Neuronal stem cell (in vitro differentiated cells): ENCODE results near the gene TTC13.

Experiments used
- DNase-seq: peaks from one replicate; pipeline ENCODE4 v3.0.0-alpha.2; 2013; ENCODE audit warnings: low spot score
- H2AFZ ChIP-seq: one replicate; pipeline ENCODE4 v1.6.1; 2013; ENCODE audit warnings: mild to moderate bottlenecking, low read length, inconsistent platforms
- H2AK5ac ChIP-seq: 2 replicates; pipeline ENCODE4 v1.6.1; 2013; ENCODE audit warnings: low read depth, mild to moderate bottlenecking, inconsistent platforms, low read length, moderate library complexity, mixed read lengths
- H2BK120ac ChIP-seq: 2 replicates; pipeline ENCODE4 v1.6.1; 2013; ENCODE audit warnings: low read depth, mild to moderate bottlenecking, inconsistent platforms, low read length, moderate library complexity, mixed read lengths
- H2BK12ac ChIP-seq: one replicate; pipeline ENCODE4 v1.6.1; 2013; ENCODE audit warnings: low read length, inconsistent platforms
- H2BK15ac ChIP-seq: 2 replicates; pipeline ENCODE4 v1.6.1; 2013; ENCODE audit warnings: mild to moderate bottlenecking, low read length, inconsistent platforms, mixed read lengths
- H2BK5ac ChIP-seq: one replicate; pipeline ENCODE4 v1.6.1; 2013; ENCODE audit warnings: inconsistent platforms, mild to moderate bottlenecking, low read length, moderate library complexity
- H3K14ac ChIP-seq: one replicate; pipeline ENCODE4 v1.6.1; 2013; ENCODE audit warnings: low read length, inconsistent platforms
- H3K18ac ChIP-seq: 2 replicates; pipeline ENCODE4 v1.6.1; 2013; ENCODE audit warnings: low read length, inconsistent platforms
- H3K23ac ChIP-seq: 2 replicates; pipeline ENCODE4 v1.6.1; 2013; ENCODE audit warnings: low read depth, mild to moderate bottlenecking, mixed read lengths, low read length, inconsistent platforms; ENCODE audit not compliant: poor library complexity
- H3K27ac ChIP-seq: replicated peaks from 3 replicates; pipeline ENCODE4 v1.5.1; 2013; ENCODE audit warnings: low read length, inconsistent platforms
- H3K27me3 ChIP-seq, 3 experiments: 2 replicates each; pipeline ENCODE4 v1.6.1; 2013; ENCODE audit warnings: low read length in 3 of 3, mild to moderate bottlenecking in 2 of 3, inconsistent platforms in 1 of 3, low read depth in 1 of 3, mixed read lengths in 1 of 3, moderate library complexity in 1 of 3; ENCODE audit not compliant: control insufficient read depth in 3 of 3, insufficient read depth in 3 of 3
- H3K36me3 ChIP-seq, 2 donors: replicated peaks in 1 of 2; 2 replicates each; pipeline ENCODE4 v1.6.1; 2013; ENCODE audit warnings: low read length in 2 of 2; ENCODE audit not compliant: control insufficient read depth in 2 of 2, insufficient read depth in 2 of 2
- H3K4ac ChIP-seq: 2 replicates; pipeline ENCODE4 v1.6.1; 2013; ENCODE audit warnings: inconsistent platforms, mild to moderate bottlenecking, low read length, moderate library complexity
- H3K4me1 ChIP-seq, 2 donors: 1 replicate in 1 of 2; 2 replicates in 1 of 2; pipeline ENCODE4 v1.6.1; 2013; ENCODE audit warnings: low read length in 2 of 2, low read depth in 1 of 2; ENCODE audit not compliant: control insufficient read depth in 2 of 2, insufficient read depth in 1 of 2
- H3K4me2 ChIP-seq: one replicate; pipeline ENCODE4 v1.6.1; 2013; ENCODE audit warnings: mild to moderate bottlenecking, low read length, inconsistent platforms; ENCODE audit not compliant: insufficient read depth, poor library complexity, severe bottlenecking
- H3K4me3 ChIP-seq, 2 donors: 2 replicates each; pipeline ENCODE4 v1.5.1; 2013; ENCODE audit warnings: low read length in 2 of 2, mild to moderate bottlenecking in 2 of 2, inconsistent platforms in 1 of 2, moderate library complexity in 1 of 2
- H3K79me1 ChIP-seq: one replicate; pipeline ENCODE4 v1.6.1; 2013; ENCODE audit warnings: low read depth, mild to moderate bottlenecking, inconsistent platforms, low read length, moderate library complexity
- H3K9ac ChIP-seq: one replicate; pipeline ENCODE4 v1.6.1; 2013; ENCODE audit warnings: mild to moderate bottlenecking, low read depth, low read length, inconsistent platforms; ENCODE audit not compliant: poor library complexity
- H3K9me3 ChIP-seq, 2 donors: replicated peaks in 1 of 2; 2 replicates each; pipeline versions ENCODE3 to v1.6.1; 2013; ENCODE audit warnings: low read length in 2 of 2, mild to moderate bottlenecking in 2 of 2, inconsistent platforms in 1 of 2, low read depth in 1 of 2, mixed read lengths in 1 of 2, moderate library complexity in 1 of 2; ENCODE audit not compliant: control insufficient read depth in 2 of 2, insufficient read depth in 1 of 2
- H4K8ac ChIP-seq: one replicate; pipeline ENCODE4 v1.6.1; 2013; ENCODE audit warnings: low read depth, mild to moderate bottlenecking, inconsistent platforms, low read length, moderate library complexity
- H4K91ac ChIP-seq: one replicate; pipeline ENCODE4 v1.6.1; 2013; ENCODE audit warnings: low read length, low read depth, mild to moderate bottlenecking, inconsistent platforms; ENCODE audit not compliant: poor library complexity
- WGBS, 2 donors: extraction: QIAGEN DNeasy Blood & Tissue Kit; methylation state at CpG; one replicate each; pipeline ENCODE4 v1.1.7; 2013; ENCODE audit warnings: missing lambda C conversion rate in 2 of 2, mixed read lengths in 1 of 2; ENCODE audit not compliant: insufficient read length in 2 of 2, insufficient replicate concordance in 1 of 2; ENCODE audit errors: extremely low coverage in 2 of 2; 5-methylcytosine and 5-hydroxymethylcytosine counted together

TTC13 gene

GRCh38 chr1:230860617-230861384, 117.9 kb downstream of the TTC13 start:
- H3K79me1 ChIP-seq: peaks cover 7% of the 10 kb centered on the region
- H2BK5ac ChIP-seq: no peak overlapping the region
- H3K4ac ChIP-seq: no peak overlapping the region
- no peak for DNase-seq
- no peak overlapping the region for H2BK12ac ChIP-seq
- no peak overlapping the region for H2AFZ ChIP-seq
- H3K4me1 ChIP-seq: peaks cover 27 to 37% of the 10 kb centered on the region in 2 donors
- H3K4me3 ChIP-seq: no peak overlapping the region
- H2BK15ac ChIP-seq: no peak overlapping the region
- H4K8ac ChIP-seq: no peak overlapping the region
- H4K91ac ChIP-seq: no peak overlapping the region
- H2AK5ac ChIP-seq: no peak overlapping the region
- H3K23ac ChIP-seq: no peak overlapping the region
- no peak overlapping the region for H3K14ac ChIP-seq
- peaks cover 0 to 8% of the 10 kb centered on the region in 2 donors for H3K9me3 ChIP-seq
- no peak overlapping the region for H3K4me2 ChIP-seq
- H3K27ac ChIP-seq: no peak overlapping the region
- H3K36me3 ChIP-seq: peaks cover 10 to 60% of the 10 kb centered on the region in 2 donors
- no peak overlapping the region for H3K18ac ChIP-seq
- no peaks in the 10 kb centered on the region for H3K27me3 ChIP-seq
- H3K9ac ChIP-seq: no peak overlapping the region
- no CpG with 5 or more reads among the region's 9 CpGs for WGBS, 2 donors
- no peak overlapping the region for H2BK120ac ChIP-seq

- no peak overlapping the region for H3K4me3 ChIP-seq
- no peak overlapping the region for H3K14ac ChIP-seq
- peaks cover 14 to 60% of the 10 kb centered on the region in 2 donors for H3K36me3 ChIP-seq
- H2BK120ac ChIP-seq: no peak overlapping the region
- H3K23ac ChIP-seq: no peak overlapping the region
- no peaks in the 10 kb centered on the region for H3K27me3 ChIP-seq
- H3K27ac ChIP-seq: peak overlapping the region; percentile 55
- H3K9me3 ChIP-seq: peaks cover 0 to 8% of the 10 kb centered on the region in 2 donors
- H2AFZ ChIP-seq: no peak overlapping the region
- H3K18ac ChIP-seq: no peak overlapping the region
- H3K4me1 ChIP-seq: peaks cover 27 to 40% of the 10 kb centered on the region in 2 donors
- H3K79me1 ChIP-seq: peaks cover 5% of the 10 kb centered on the region
- no peak overlapping the region for H2BK15ac ChIP-seq
- DNase-seq: no peak
- no peak overlapping the region for H3K4me2 ChIP-seq
- H4K8ac ChIP-seq: no peak overlapping the region
- no peak overlapping the region for H4K91ac ChIP-seq
- H2BK12ac ChIP-seq: no peak overlapping the region
- no CpG with 5 or more reads among the region's 12 CpGs for WGBS, 2 donors
- H2BK5ac ChIP-seq: no peak overlapping the region
- no peak overlapping the region for H2AK5ac ChIP-seq
- H3K9ac ChIP-seq: no peak overlapping the region
- no peak overlapping the region for H3K4ac ChIP-seq
These were observed 119.5 kb downstream of the TTC13 start for GRCh38 chr1:230858918-230859729.

GRCh38 chr1:230858236-230858820, 120.3 kb downstream of the TTC13 start:
- Histone ChIP-seq H3K23ac (no peak overlapping the region), H3K14ac (no peak overlapping the region), H3K9me3 (peaks cover 2 to 8% of the 10 kb centered on the region in 2 donors), H2BK15ac (no peak overlapping the region), H3K79me1 (peaks cover 3% of the 10 kb centered on the region), H2BK5ac (no peak overlapping the region), H3K18ac (peak overlapping the region; percentile 12), H4K91ac (no peak overlapping the region), H2BK120ac (no peak overlapping the region), H3K4ac (no peak overlapping the region), H3K27me3 (no peaks in the 10 kb centered on the region), H3K4me1 (peaks cover 27 to 36% of the 10 kb centered on the region in 2 donors), H4K8ac (no peak overlapping the region), H2AFZ (no peak overlapping the region), H3K4me3 (no peak overlapping the region), H3K4me2 (no peak overlapping the region), H3K9ac (no peak overlapping the region), H3K36me3 (peaks cover 19 to 68% of the 10 kb centered on the region in 2 donors), H2BK12ac (no peak overlapping the region), H3K27ac (no peak overlapping the region), H2AK5ac (no peak overlapping the region)
- no peak for DNase-seq
- WGBS, 2 donors: no CpG with 5 or more reads among the region's 7 CpGs

GRCh38 chr1:230857822-230858221, 120.8 kb downstream of the TTC13 start:
- no peak overlapping the region for H3K9ac ChIP-seq
- no peak overlapping the region for H4K91ac ChIP-seq
- H3K4me3 ChIP-seq: no peak overlapping the region
- no CpG with 5 or more reads among the region's 1 CpG for WGBS, 2 donors
- no peak for DNase-seq
- peaks cover 24 to 70% of the 10 kb centered on the region in 2 donors for H3K36me3 ChIP-seq
- H3K9me3 ChIP-seq: peaks cover 2 to 8% of the 10 kb centered on the region in 2 donors
- H2BK12ac ChIP-seq: no peak overlapping the region
- no peak overlapping the region for H3K23ac ChIP-seq
- peaks cover 27 to 36% of the 10 kb centered on the region in 2 donors for H3K4me1 ChIP-seq
- H4K8ac ChIP-seq: no peak overlapping the region
- H3K4me2 ChIP-seq: no peak overlapping the region
- H3K27ac ChIP-seq: no peak overlapping the region
- no peak overlapping the region for H2AFZ ChIP-seq
- no peak overlapping the region for H3K14ac ChIP-seq
- no peak overlapping the region for H3K18ac ChIP-seq
- no peak overlapping the region for H2BK120ac ChIP-seq
- no peaks in the 10 kb centered on the region for H3K27me3 ChIP-seq
- peaks cover 4% of the 10 kb centered on the region for H3K79me1 ChIP-seq
- no peak overlapping the region for H2AK5ac ChIP-seq
- no peak overlapping the region for H2BK15ac ChIP-seq
- no peak overlapping the region for H3K4ac ChIP-seq
- H2BK5ac ChIP-seq: no peak overlapping the region
